SK-N-MC (cell line): Measurements from ENCODE around the gene TSHZ2.
"Not testable (repeated sequence)": the region's sequence is repeated elsewhere in the genome, so short reads cannot be mapped to it uniquely, and the experiment has no call there.

Experiments used
- DNase-seq: peaks from one replicate; pipeline ENCODE4 v3.0.0-alpha.2; 2011; ENCODE audit warnings: low read depth, low spot score
- H3K27ac ChIP-seq: fragments of 200-600 bp; sonication (generic); 2 replicates; pipeline ENCODE4 v1.5.1; 2016; ENCODE audit warnings: mixed run types
- H3K36me3 ChIP-seq: fragments of 200-600 bp; sonication (generic); 2 replicates; pipeline ENCODE4 v1.6.1; 2017; ENCODE audit warnings: antibody characterized with exemption, low read length, mixed read lengths; ENCODE audit not compliant: insufficient read depth
- H3K4me3 ChIP-seq: fragments of 200-600 bp; sonication (generic); 2 replicates; pipeline ENCODE4 v1.5.1; 2016
- H3K9ac ChIP-seq: fragments of 200-600 bp; sonication (generic); 2 replicates; pipeline ENCODE4 v1.8.0; 2017; ENCODE audit warnings: mixed run types, mixed read lengths; ENCODE audit not compliant: insufficient read length
- H3K9me3 ChIP-seq: fragments of 200-600 bp; sonication (generic); 2 replicates; pipeline ENCODE4 v1.6.1; 2017; ENCODE audit warnings: low read depth, mild to moderate bottlenecking, antibody characterized with exemption, low read length, moderate library complexity, mixed read lengths
- EZH2 ChIP-seq: fragments of 200-600 bp; sonication (generic); IDR thresholded peaks from one replicate; pipeline ENCODE4 v1.6.1; 2017; ENCODE audit warnings: antibody characterized with exemption
- FOXP2 ChIP-seq: optimal IDR thresholded peaks from 2 replicates; pipeline ENCODE3; 2011; ENCODE audit warnings: mild to moderate bottlenecking, moderate library complexity; ENCODE audit not compliant: insufficient read depth; ENCODE audit errors: extremely low read length, control extremely low read depth
- POLR2AphosphoS5 ChIP-seq: IDR thresholded peaks from 2 replicates; pipeline ENCODE4 v1.6.1; 2012; ENCODE audit warnings: mild to moderate bottlenecking, low read depth, low read length, borderline replicate concordance

Gene TSHZ2

DNA sequence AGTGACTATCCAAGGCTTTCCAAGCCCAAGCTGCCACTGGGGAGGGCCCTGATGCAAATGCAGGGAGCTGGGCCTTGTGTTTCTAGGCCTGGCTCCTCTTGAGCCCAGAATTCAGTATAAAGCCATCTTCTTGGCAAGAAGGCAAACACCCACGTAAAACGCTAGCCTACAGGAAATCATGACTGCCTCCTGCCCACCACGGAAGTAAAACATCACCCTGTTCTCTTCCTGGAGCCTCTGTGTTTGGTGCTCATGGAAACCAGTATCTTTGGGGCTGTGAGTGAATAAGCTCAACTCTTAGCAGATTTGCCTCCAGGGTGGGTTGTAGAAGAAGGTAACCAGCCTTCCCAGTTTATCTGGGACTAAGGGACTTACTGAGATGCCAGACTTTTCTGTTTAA is 350.5 kb downstream of the TSHZ2 start:
- H3K9me3 ChIP-seq: no peaks in the 10 kb centered on the region
- H3K9ac ChIP-seq: no peak overlapping the region
- no peaks in the 10 kb centered on the region for H3K36me3 ChIP-seq
- no peak overlapping the region for H3K4me3 ChIP-seq
- TF ChIP-seq POLR2AphosphoS5 (no peak), EZH2 (no peak), FOXP2 (no peak)
- DNase-seq: no peak
- no peak overlapping the region for H3K27ac ChIP-seq

- DNase-seq, H3K9ac ChIP-seq, H3K9me3 ChIP-seq, H3K4me3 ChIP-seq, H3K36me3 ChIP-seq, H3K27ac ChIP-seq: not testable (repeated sequence)
Observed at GRCh38 chr20:53323460-53323859, 351.3 kb downstream of the TSHZ2 start.

GRCh38 chr20:53324816-53325215 is 352.7 kb downstream of the TSHZ2 start:
- DNase-seq: no peak
- Histone ChIP-seq H3K27ac (no peak overlapping the region), H3K36me3 (no peaks in the 10 kb centered on the region), H3K9ac (no peak overlapping the region), H3K4me3 (no peak overlapping the region), H3K9me3 (no peaks in the 10 kb centered on the region)
- TF ChIP-seq POLR2AphosphoS5: no peak

DNA sequence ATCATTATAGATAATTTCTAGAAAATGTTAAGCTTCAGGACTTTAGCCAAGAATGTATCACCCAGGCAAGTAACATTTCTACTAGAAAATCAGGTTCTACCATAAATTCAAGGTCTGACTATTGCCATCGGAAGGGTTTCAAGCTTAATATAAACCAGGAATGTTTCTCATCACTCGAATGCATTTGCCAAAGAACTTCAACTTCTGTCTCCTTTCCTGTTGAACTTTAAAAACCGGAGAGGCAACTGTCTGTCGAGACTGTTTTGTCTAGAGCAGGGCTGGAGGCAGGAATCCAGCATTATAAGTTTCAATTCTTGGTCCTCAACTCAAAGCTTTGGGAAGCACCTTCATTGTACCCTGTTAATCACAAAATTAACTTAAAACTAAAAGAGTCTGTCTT is 356.8 kb downstream of the TSHZ2 start:
- H3K9me3 ChIP-seq: no peaks in the 10 kb centered on the region
- H3K9ac ChIP-seq: no peak overlapping the region
- no peak for TF ChIP-seq EZH2
- no peak for TF ChIP-seq FOXP2
- TF ChIP-seq POLR2AphosphoS5: no peak
- DNase-seq: no peak
- H3K4me3 ChIP-seq: no peak overlapping the region
- no peaks in the 10 kb centered on the region for H3K36me3 ChIP-seq
- no peak overlapping the region for H3K27ac ChIP-seq

GRCh38 chr20:53329781-53330180 is 357.6 kb downstream of the TSHZ2 start:
- DNase-seq: no peak
- H3K9me3 ChIP-seq: no peaks in the 10 kb centered on the region
- H3K27ac ChIP-seq: no peak overlapping the region
- H3K9ac ChIP-seq: no peak overlapping the region
- H3K4me3 ChIP-seq: no peak overlapping the region
- H3K36me3 ChIP-seq: no peaks in the 10 kb centered on the region
- TF ChIP-seq POLR2AphosphoS5: no peak
- no peak for TF ChIP-seq EZH2
- no peak for TF ChIP-seq FOXP2

DNA sequence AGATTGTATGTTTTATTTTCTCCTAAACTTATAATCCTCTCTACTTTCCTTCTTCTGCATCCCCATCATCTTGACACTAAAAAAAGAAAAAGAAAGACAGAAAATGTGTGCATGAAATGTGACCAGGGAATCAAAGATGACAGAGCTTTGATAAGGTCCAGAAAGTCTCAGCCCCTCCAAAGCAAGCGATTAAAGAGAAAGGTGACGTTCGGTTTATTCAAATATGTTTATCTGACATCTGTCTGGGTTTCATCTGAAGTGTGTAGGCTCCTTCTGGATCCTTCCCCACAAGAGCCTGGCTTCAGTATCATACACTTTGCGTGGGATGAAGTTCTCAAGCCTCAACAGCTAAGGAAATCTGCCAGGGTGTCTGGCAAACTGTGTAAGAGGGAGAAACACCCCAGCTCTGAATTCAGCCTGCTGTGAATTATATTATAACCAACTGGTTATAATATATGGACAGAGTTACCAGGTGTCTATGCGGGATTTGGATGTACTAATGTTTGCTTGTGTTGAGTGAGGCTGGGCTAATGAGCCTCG is 358.5 kb downstream of the TSHZ2 start:
- H3K9ac ChIP-seq: no peak overlapping the region
- no peak overlapping the region for H3K4me3 ChIP-seq
- no peak for DNase-seq
- no peak overlapping the region for H3K27ac ChIP-seq
- TF ChIP-seq EZH2 (no peak), POLR2AphosphoS5 (no peak), FOXP2 (no peak)
- no peaks in the 10 kb centered on the region for H3K9me3 ChIP-seq
- H3K36me3 ChIP-seq: no peaks in the 10 kb centered on the region

DNA sequence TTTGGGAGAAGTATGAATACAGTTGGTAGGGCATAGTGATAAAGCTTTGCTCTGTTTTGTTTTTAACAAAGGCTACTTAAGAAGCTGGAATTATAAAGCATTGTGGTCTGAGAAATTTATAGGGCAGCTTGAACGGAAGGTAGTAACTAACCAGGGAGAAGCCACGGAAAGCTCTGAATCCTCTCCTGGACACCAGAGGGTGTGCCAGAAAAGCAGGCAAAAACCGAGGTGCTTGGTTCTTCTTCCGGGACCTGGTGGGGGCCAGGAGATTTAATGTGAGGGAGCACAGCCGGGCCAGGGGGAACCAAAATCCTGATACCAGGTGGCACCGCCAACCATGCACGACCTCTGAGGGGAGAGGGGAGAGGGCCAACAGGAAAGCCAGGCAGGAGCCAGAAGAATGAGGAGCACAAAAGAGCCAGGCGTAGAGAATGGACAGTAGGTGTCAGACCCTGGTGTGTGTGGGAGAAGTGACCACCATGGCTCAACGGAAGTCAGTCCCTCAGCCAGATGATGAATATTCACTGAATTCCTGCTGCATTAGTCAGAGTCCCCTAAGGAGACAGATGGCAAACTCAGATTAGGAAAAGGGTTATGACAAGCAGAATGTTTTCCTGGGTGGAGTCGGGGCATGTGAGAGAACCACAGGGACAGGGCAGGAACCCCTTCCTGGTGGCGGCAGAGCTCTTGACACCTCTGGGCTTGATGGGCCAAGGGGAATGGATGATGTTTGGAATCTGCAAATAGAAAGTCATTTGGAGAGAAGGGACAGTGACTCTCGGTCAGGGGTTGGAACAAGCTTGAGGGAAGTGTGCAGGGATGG is 359.2 kb downstream of the TSHZ2 start:
- no peak for DNase-seq
- no peaks in the 10 kb centered on the region for H3K36me3 ChIP-seq
- no peak overlapping the region for H3K27ac ChIP-seq
- no peaks in the 10 kb centered on the region for H3K9me3 ChIP-seq
- H3K9ac ChIP-seq: no peak overlapping the region
- H3K4me3 ChIP-seq: no peak overlapping the region
- TF ChIP-seq EZH2 (no peak), POLR2AphosphoS5 (no peak), FOXP2 (no peak)

GRCh38 chr20:53332022-53332837 is 360.1 kb downstream of the TSHZ2 start:
- DNase-seq: no peak
- H3K9me3 ChIP-seq: no peaks in the 10 kb centered on the region
- no peak overlapping the region for H3K27ac ChIP-seq
- TF ChIP-seq FOXP2: no peak
- no peak for TF ChIP-seq POLR2AphosphoS5
- no peak for TF ChIP-seq EZH2
- no peak overlapping the region for H3K9ac ChIP-seq
- H3K4me3 ChIP-seq: no peak overlapping the region
- H3K36me3 ChIP-seq: no peaks in the 10 kb centered on the region

DNA sequence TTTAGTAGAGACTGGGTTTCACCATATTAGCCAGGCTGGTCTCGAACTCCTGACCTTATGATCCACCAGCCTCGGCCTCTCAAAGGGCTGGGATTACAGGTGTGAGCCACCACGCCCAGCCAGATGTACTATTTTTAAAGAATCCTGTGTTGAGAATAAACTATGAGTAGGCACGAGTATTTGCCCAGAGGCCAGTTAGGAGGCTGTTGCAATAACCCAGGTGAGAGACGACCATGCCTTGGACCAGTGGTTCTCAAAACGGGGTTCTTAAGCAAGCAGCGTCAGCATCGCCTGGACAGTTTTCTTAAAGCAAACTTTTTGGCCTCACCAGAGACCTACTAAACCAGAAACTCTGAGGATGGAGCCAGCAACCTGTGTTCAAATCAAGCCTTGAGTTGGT is 362.7 kb downstream of the TSHZ2 start:
- TF ChIP-seq POLR2AphosphoS5: no peak
- TF ChIP-seq FOXP2: no peak
- TF ChIP-seq EZH2: no peak
- H3K27ac ChIP-seq: no peak overlapping the region
- H3K36me3 ChIP-seq: no peaks in the 10 kb centered on the region
- no peak for DNase-seq
- H3K9me3 ChIP-seq: no peaks in the 10 kb centered on the region
- no peak overlapping the region for H3K9ac ChIP-seq
- no peak overlapping the region for H3K4me3 ChIP-seq
